Measurements from ENCODE around the gene HMGCS2.
A peak's percentile ranks its signal among the peaks of the same experiment; 100 is the strongest.

The HMGCS2 gene

GRCh38 chr1:119702384-119702783 lies 66.3 kb downstream of the HMGCS2 start:
- Histone ChIP-seq H3K14ac (ENCODE audit: low read length) (no peak overlapping the region), H2BK120ac (ENCODE audit: insufficient read depth, low read length, poor library complexity) (no peak overlapping the region), H2AFZ (ENCODE audit: insufficient read depth, low read length, poor library complexity) (no peak overlapping the region), H3K23ac (ENCODE audit: low read length) (no peak overlapping the region), H2BK12ac (ENCODE audit: low read length) (no peak overlapping the region), H4K91ac (ENCODE audit: low read depth, low read length) (no peak overlapping the region), H3K27me3 (ENCODE audit: insufficient read depth, low read length) (no peaks in the 10 kb centered on the region), H3K9ac (ENCODE audit: low read length) (no peak overlapping the region), H3K4ac (ENCODE audit: low read depth, low read length) (no peak overlapping the region), H3K18ac (ENCODE audit: low read length) (no peak overlapping the region), H2BK5ac (ENCODE audit: low read depth, low read length, poor library complexity) (no peak overlapping the region), H3K79me1 (ENCODE audit: low read length) (peaks cover 2% of the 10 kb centered on the region), H3K79me2 (ENCODE audit: control insufficient read depth, insufficient read depth, low read length, poor library complexity) (no peaks in the 10 kb centered on the region), H3K27ac (ENCODE audit: low read depth, low read length) (no peak overlapping the region), H3K4me3 (ENCODE audit: low read depth, low read length) (no peak overlapping the region), H3K4me2 (ENCODE audit: low read length) (no peak overlapping the region), H3K36me3 (ENCODE audit: control insufficient read depth in 1 of 2, insufficient read depth in 2 of 2, low read length in 2 of 2) (peaks cover 2 to 5% of the 10 kb centered on the region in 2 experiments), H3K4me1 (ENCODE audit: control insufficient read depth in 1 of 2, insufficient read depth in 2 of 2, low read length in 2 of 2) (peaks cover 2 to 10% of the 10 kb centered on the region in 2 experiments), H4K12ac (ENCODE audit: low read depth, low read length) (no peak overlapping the region), H4K8ac (ENCODE audit: low read depth, low read length) (no peak overlapping the region), H3K9me3 (ENCODE audit: insufficient read depth, low read depth, low read length) (peaks cover 8% of the 10 kb centered on the region), H2AK5ac (ENCODE audit: low read length) (no peak overlapping the region)
- DNase-seq = no peak
- no CpG with 5 or more reads among the region's 2 CpGs for WGBS (ENCODE audit: extremely low coverage, insufficient coverage, insufficient read length)

GRCh38 chr1:119701659-119702058 lies 67.0 kb downstream of the HMGCS2 start:
- Histone ChIP-seq H4K91ac (ENCODE audit: low read depth, low read length) (no peak overlapping the region), H3K4me3 (ENCODE audit: low read depth, low read length) (no peak overlapping the region), H4K12ac (ENCODE audit: low read depth, low read length) (no peak overlapping the region), H4K8ac (ENCODE audit: low read depth, low read length) (no peak overlapping the region), H3K4me1 (ENCODE audit: control insufficient read depth in 1 of 2, insufficient read depth in 2 of 2, low read length in 2 of 2) (peaks cover 9 to 16% of the 10 kb centered on the region in 2 experiments), H3K36me3 (ENCODE audit: control insufficient read depth in 1 of 2, insufficient read depth in 2 of 2, low read length in 2 of 2) (peaks cover 2 to 5% of the 10 kb centered on the region in 2 experiments), H3K79me1 (ENCODE audit: low read length) (peaks cover 9% of the 10 kb centered on the region), H3K27ac (ENCODE audit: low read depth, low read length) (no peak overlapping the region), H3K27me3 (ENCODE audit: insufficient read depth, low read length) (no peaks in the 10 kb centered on the region), H3K18ac (ENCODE audit: low read length) (no peak overlapping the region), H2AK5ac (ENCODE audit: low read length) (no peak overlapping the region), H3K9ac (ENCODE audit: low read length) (no peak overlapping the region), H3K4me2 (ENCODE audit: low read length) (no peak overlapping the region), H2AFZ (ENCODE audit: insufficient read depth, low read length, poor library complexity) (no peak overlapping the region), H2BK12ac (ENCODE audit: low read length) (no peak overlapping the region), H2BK5ac (ENCODE audit: low read depth, low read length, poor library complexity) (no peak overlapping the region), H3K23ac (ENCODE audit: low read length) (no peak overlapping the region), H2BK120ac (ENCODE audit: insufficient read depth, low read length, poor library complexity) (no peak overlapping the region), H3K14ac (ENCODE audit: low read length) (no peak overlapping the region), H3K79me2 (ENCODE audit: control insufficient read depth, insufficient read depth, low read length, poor library complexity) (peaks cover 2% of the 10 kb centered on the region), H3K4ac (ENCODE audit: low read depth, low read length) (no peak overlapping the region), H3K9me3 (ENCODE audit: insufficient read depth, low read depth, low read length) (peaks cover 8% of the 10 kb centered on the region)
- DNase-seq = no peak

DNA sequence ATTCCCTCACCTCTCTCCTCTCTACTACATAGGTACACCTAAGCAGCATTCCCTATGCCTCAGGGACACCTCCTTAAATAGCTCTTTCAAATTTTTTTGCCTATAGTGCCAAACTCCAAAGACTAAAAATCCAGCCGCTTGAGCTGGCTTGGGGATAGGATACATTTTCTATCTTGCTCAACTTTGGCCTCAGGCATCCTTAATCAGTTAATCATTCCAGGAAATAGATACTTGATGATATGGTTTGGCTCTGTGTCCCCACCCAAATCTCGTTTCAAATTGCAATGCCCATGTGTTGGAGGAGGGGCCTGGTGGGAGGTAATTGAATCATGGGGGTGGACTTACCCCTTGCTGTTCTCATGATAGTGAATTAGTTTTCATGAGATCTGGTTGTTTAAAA lies 68.4 kb downstream of the HMGCS2 start:
- no CpG with 5 or more reads among the region's 2 CpGs for WGBS (ENCODE audit: extremely low coverage, insufficient coverage, insufficient read length)
- Histone ChIP-seq H3K36me3 (ENCODE audit: control insufficient read depth in 1 of 2, insufficient read depth in 2 of 2, low read length in 2 of 2) (peaks cover 2 to 5% of the 10 kb centered on the region in 2 experiments), H3K4me3 (ENCODE audit: low read depth, low read length) (no peak overlapping the region), H2BK12ac (ENCODE audit: low read length) (no peak overlapping the region), H2AK5ac (ENCODE audit: low read length) (no peak overlapping the region), H3K27ac (ENCODE audit: low read depth, low read length) (no peak overlapping the region), H3K27me3 (ENCODE audit: insufficient read depth, low read length) (no peaks in the 10 kb centered on the region), H4K91ac (ENCODE audit: low read depth, low read length) (no peak overlapping the region), H3K18ac (ENCODE audit: low read length) (no peak overlapping the region), H3K79me1 (ENCODE audit: low read length) (peaks cover 10% of the 10 kb centered on the region), H3K4me1 (ENCODE audit: control insufficient read depth in 1 of 2, insufficient read depth in 2 of 2, low read length in 2 of 2) (peaks cover 9 to 16% of the 10 kb centered on the region in 2 experiments), H2BK5ac (ENCODE audit: low read depth, low read length, poor library complexity) (no peak overlapping the region), H3K4me2 (ENCODE audit: low read length) (no peak overlapping the region), H4K8ac (ENCODE audit: low read depth, low read length) (no peak overlapping the region), H3K4ac (ENCODE audit: low read depth, low read length) (no peak overlapping the region), H3K23ac (ENCODE audit: low read length) (no peak overlapping the region), H3K79me2 (ENCODE audit: control insufficient read depth, insufficient read depth, low read length, poor library complexity) (peaks cover 2% of the 10 kb centered on the region), H2BK120ac (ENCODE audit: insufficient read depth, low read length, poor library complexity) (no peak overlapping the region), H4K12ac (ENCODE audit: low read depth, low read length) (no peak overlapping the region), H2AFZ (ENCODE audit: insufficient read depth, low read length, poor library complexity) (no peak overlapping the region), H3K9me3 (ENCODE audit: insufficient read depth, low read depth, low read length) (peaks cover 8% of the 10 kb centered on the region), H3K14ac (ENCODE audit: low read length) (no peak overlapping the region), H3K9ac (ENCODE audit: low read length) (no peak overlapping the region)
- peak; percentile 31 to 77 for DNase-seq

Measured in trophoblast cell (in vitro differentiated cells and primary cell).